ENCODE data around the gene CD80.
"Not testable (repeated sequence)": the region's sequence is repeated elsewhere in the genome, so short reads cannot be mapped to it uniquely, and the experiment has no call there.

The CD80 gene

GRCh38 chr3:119557192-119557876, 2.1 kb downstream of the CD80 start:
- TF ChIP-seq CTCF (IDR thresholded peaks at IDR 0.05; ENCODE audit: low read depth, low read length), result no peak
- no peak for TF ChIP-seq MAX (IDR thresholded peaks at IDR 0.05; ENCODE audit: low read depth, low read length)
- TF ChIP-seq POLR2A (IDR thresholded peaks at IDR 0.05; ENCODE audit: extremely low read depth, insufficient read length), result no peak
- TF ChIP-seq MYC (IDR thresholded peaks at IDR 0.05; ENCODE audit: low read depth, low read length), result no peak
- H3K4me3 ChIP-seq (ENCODE audit: low read depth, low read length), result no peak overlapping the region
- no peak for DNase-seq (ENCODE audit: low read depth)

GRCh38 chr3:119555929-119556328, 3.5 kb downstream of the CD80 start:
- no peak for DNase-seq (ENCODE audit: low read depth)
- no peak overlapping the region for H3K4me3 ChIP-seq (ENCODE audit: low read depth, low read length)
- TF ChIP-seq CTCF (IDR thresholded peaks at IDR 0.05; ENCODE audit: low read depth, low read length), result no peak

GRCh38 chr3:119555309-119555735, 4.1 kb downstream of the CD80 start:
- no peak for DNase-seq (ENCODE audit: low read depth)

GRCh38 chr3:119553823-119554415, 5.5 kb downstream of the CD80 start:
- no peak for DNase-seq (ENCODE audit: low read depth)
- no peak for TF ChIP-seq CTCF (IDR thresholded peaks at IDR 0.05; ENCODE audit: low read depth, low read length)
- no peak for TF ChIP-seq POLR2A (IDR thresholded peaks at IDR 0.05; ENCODE audit: extremely low read depth, insufficient read length)
- no peak for TF ChIP-seq MYC (IDR thresholded peaks at IDR 0.05; ENCODE audit: low read depth, low read length)
- TF ChIP-seq MAX (IDR thresholded peaks at IDR 0.05; ENCODE audit: low read depth, low read length), result no peak
- no peak overlapping the region for H3K4me3 ChIP-seq (ENCODE audit: low read depth, low read length)

More at GRCh38 chr3:119555309-119555735, 4.1 kb downstream of the CD80 start:
- H3K4me3 ChIP-seq (ENCODE audit: low read depth, low read length), result no peak overlapping the region
- no peak for TF ChIP-seq CTCF (IDR thresholded peaks at IDR 0.05; ENCODE audit: low read depth, low read length)
- peak; percentile 44; the same call in 1 of the 2 replicates for TF ChIP-seq MAX (IDR thresholded peaks at IDR 0.05; ENCODE audit: low read depth, low read length)
- no peak for TF ChIP-seq MYC (IDR thresholded peaks at IDR 0.05; ENCODE audit: low read depth, low read length)
- no peak for TF ChIP-seq POLR2A (IDR thresholded peaks at IDR 0.05; ENCODE audit: extremely low read depth, insufficient read length)

- not testable (repeated sequence) for H3K4me3 ChIP-seq (ENCODE audit: low read depth, low read length); DNase-seq (ENCODE audit: low read depth)
Measured at GRCh38 chr3:119552928-119553327, 6.5 kb downstream of the CD80 start.

GRCh38 chr3:119551598-119551997, 7.8 kb downstream of the CD80 start:
- no peak for TF ChIP-seq CTCF (IDR thresholded peaks at IDR 0.05; ENCODE audit: low read depth, low read length)
- no peak for TF ChIP-seq POLR2A (IDR thresholded peaks at IDR 0.05; ENCODE audit: extremely low read depth, insufficient read length)
- TF ChIP-seq MAX (IDR thresholded peaks at IDR 0.05; ENCODE audit: low read depth, low read length), result no peak
- no peak for TF ChIP-seq MYC (IDR thresholded peaks at IDR 0.05; ENCODE audit: low read depth, low read length)
- H3K4me3 ChIP-seq (ENCODE audit: low read depth, low read length), result no peak overlapping the region
- DNase-seq (ENCODE audit: low read depth), result no peak
